Nephron (organoid): ENCODE measurements around the gene LSM14A.
"Not testable (repeated sequence)": the region's sequence is repeated elsewhere in the genome, so short reads cannot be mapped to it uniquely, and the experiment has no call there.

Experiments
- H3K27ac Mint-ChIP-seq, 3 experiments: 2 replicates each; pipeline ENCODE4 v1.8.0; 2020; ENCODE audit warnings: mixed read lengths in 3 of 3, mild to moderate bottlenecking in 2 of 3, moderate library complexity in 1 of 3
- H3K27me3 Mint-ChIP-seq: 2 replicates; pipeline ENCODE4 v1.8.0; 2021; ENCODE audit warnings: low read depth, mild to moderate bottlenecking, moderate library complexity, mixed read lengths
- H3K36me3 Mint-ChIP-seq: 2 replicates; pipeline ENCODE4 v1.8.0; 2020; ENCODE audit warnings: low read depth, mixed read lengths
- H3K4me1 Mint-ChIP-seq: 2 replicates; pipeline ENCODE4 v1.8.0; 2020; ENCODE audit warnings: mixed read lengths
- H3K4me3 Mint-ChIP-seq, 3 experiments: 2 replicates each; pipeline ENCODE4 v1.8.0; 2020; ENCODE audit warnings: mild to moderate bottlenecking in 3 of 3, mixed read lengths in 3 of 3, moderate library complexity in 2 of 3
- H3K9me3 Mint-ChIP-seq: 2 replicates; pipeline ENCODE4 v1.8.0; 2020; ENCODE audit warnings: mixed read lengths
- TF ChIP-seq, protein P1 (sequence below), 3 experiments: fragments of 200-600 bp; sonication (generic); IDR thresholded peaks; one replicate each; pipeline ENCODE4 v1.5.0; 2021; ENCODE audit warnings: antibody characterized with exemption in 3 of 3; ENCODE audit not compliant: unreplicated experiment in 3 of 3

Gene LSM14A

DNA sequence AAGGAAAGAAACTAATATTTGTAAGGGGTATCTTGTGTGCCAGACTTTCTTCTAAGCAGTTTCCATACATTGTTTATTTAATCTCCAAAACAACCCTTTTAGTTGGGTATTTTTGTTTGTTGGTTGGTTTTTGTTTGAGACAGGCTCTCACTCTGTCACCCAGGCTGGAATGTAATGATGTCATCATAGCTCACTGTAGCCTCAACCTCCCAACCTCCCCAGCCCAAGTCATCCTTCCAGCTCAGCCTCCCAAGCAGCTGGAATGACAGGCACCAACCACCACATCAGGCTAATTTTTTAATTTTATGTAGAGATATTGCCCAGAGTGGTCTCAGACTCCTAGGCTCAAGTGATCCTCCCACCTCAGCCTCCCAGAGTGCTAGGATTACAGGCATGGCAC, 41.2 kb upstream of the LSM14A start:
- Mint-ChIP-seq H3K27me3 (no peaks in the 10 kb centered on the region), H3K4me1 (no peaks in the 10 kb centered on the region), H3K9me3 (no peaks in the 10 kb centered on the region), H3K27ac (no peak overlapping the region), H3K4me3 (no peak overlapping the region), H3K36me3 (no peaks in the 10 kb centered on the region)
- TF ChIP-seq, protein P1, sequence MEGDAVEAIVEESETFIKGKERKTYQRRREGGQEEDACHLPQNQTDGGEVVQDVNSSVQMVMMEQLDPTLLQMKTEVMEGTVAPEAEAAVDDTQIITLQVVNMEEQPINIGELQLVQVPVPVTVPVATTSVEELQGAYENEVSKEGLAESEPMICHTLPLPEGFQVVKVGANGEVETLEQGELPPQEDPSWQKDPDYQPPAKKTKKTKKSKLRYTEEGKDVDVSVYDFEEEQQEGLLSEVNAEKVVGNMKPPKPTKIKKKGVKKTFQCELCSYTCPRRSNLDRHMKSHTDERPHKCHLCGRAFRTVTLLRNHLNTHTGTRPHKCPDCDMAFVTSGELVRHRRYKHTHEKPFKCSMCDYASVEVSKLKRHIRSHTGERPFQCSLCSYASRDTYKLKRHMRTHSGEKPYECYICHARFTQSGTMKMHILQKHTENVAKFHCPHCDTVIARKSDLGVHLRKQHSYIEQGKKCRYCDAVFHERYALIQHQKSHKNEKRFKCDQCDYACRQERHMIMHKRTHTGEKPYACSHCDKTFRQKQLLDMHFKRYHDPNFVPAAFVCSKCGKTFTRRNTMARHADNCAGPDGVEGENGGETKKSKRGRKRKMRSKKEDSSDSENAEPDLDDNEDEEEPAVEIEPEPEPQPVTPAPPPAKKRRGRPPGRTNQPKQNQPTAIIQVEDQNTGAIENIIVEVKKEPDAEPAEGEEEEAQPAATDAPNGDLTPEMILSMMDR (IDR thresholded peaks at IDR 0.05; ENCODE audit: unreplicated experiment in 3 of 3) = no peak

DNA sequence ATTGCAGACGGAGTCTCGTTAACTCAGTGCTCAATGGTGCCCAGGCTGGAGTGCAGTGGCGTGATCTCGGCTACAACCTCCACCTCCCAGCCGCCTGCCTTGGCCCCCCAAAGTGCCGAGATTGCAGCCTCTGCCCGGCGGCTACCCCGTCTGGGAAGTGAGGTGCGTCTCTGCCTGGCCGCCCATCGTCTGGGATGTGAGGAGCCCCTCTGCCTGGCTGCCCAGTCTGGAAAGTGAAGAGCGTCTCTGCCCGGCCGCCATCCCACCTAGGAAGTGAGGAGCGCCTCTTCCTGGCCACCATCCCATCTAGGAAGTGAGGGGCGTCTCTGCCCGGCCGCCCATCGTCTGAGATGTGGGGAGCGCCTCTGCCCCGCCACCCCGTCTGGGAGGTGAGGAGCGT, 40.2 kb upstream of the LSM14A start:
- H3K9me3 Mint-ChIP-seq, H3K4me3 Mint-ChIP-seq, H3K27me3 Mint-ChIP-seq, H3K27ac Mint-ChIP-seq, H3K4me1 Mint-ChIP-seq, H3K36me3 Mint-ChIP-seq: not testable (repeated sequence)

DNA sequence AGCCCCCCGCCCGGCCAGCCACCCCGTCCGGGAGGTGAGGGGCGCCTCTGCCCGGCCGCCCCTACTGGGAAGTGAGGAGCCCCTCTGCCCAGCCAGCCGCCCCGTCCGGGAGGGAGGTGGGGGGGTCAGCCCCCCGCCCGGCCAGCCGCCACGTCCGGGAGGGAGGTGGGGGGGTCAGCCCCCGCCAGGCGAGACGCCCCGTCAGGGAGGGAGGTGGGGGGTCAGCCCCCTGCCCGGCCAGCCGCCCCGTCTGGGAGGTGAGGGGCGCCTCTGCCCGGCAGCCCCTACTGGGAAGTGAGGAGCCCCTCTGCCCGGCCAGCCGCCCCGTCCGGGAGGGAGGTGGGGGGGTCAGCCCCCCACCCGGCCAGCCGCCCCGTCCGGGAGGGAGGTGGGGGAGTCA, 39.6 kb upstream of the LSM14A start:
- H3K4me3 Mint-ChIP-seq, H3K4me1 Mint-ChIP-seq, H3K27me3 Mint-ChIP-seq, H3K9me3 Mint-ChIP-seq, H3K36me3 Mint-ChIP-seq, H3K27ac Mint-ChIP-seq: not testable (repeated sequence)

DNA sequence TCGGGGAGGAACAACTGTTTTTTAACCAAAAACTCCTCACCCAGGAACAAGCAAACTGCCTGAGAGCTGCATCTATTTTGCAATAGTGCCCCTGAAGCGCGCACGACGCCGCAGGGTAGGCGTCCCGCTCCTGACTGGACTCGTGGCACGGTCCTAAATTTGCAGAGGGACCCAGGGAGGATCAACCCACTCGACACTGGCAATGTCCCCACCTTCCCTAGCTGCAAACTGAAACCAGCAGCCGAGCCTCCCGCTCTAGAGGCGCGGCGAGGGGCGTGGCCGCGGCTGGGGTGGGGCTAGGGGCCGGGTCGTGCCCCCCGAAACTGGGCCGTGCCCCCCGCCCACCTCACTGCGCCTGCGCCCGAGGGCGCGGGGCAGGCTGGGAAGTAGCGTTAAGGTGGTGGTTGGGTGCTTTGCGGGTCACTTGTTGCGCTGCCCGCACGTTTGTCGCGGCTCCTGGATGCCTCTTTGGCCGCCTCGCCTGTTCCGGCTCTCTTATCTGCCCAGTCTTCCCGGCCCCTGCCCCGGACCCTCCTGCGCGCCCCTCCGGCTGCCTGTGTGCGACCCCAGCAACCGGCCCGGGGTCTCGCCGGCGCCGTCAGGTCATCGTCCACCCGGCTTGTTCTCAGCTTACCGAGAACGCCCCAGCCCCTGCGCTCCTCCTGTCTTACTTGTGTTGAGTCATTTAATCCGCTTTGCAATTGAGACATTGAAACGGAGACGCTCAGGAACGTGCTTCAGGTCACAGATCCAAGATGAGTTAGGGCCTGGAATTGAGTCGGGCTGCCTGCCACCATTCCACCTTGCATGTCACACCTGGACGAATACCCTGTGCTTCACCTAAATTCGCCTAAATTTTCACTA, 37.9 kb upstream of the LSM14A start:
- Mint-ChIP-seq H3K4me1 (no peaks in the 10 kb centered on the region), H3K27ac (peak overlapping the region in 2 of 3 experiments; percentile 93 to 96), H3K4me3 (peak overlapping the region; percentile 89 to 93 (median 91)), H3K36me3 (no peaks in the 10 kb centered on the region), H3K27me3 (no peaks in the 10 kb centered on the region), H3K9me3 (no peaks in the 10 kb centered on the region)
- TF ChIP-seq, protein P1 (IDR thresholded peaks at IDR 0.05; ENCODE audit: unreplicated experiment in 3 of 3) = no peak

DNA sequence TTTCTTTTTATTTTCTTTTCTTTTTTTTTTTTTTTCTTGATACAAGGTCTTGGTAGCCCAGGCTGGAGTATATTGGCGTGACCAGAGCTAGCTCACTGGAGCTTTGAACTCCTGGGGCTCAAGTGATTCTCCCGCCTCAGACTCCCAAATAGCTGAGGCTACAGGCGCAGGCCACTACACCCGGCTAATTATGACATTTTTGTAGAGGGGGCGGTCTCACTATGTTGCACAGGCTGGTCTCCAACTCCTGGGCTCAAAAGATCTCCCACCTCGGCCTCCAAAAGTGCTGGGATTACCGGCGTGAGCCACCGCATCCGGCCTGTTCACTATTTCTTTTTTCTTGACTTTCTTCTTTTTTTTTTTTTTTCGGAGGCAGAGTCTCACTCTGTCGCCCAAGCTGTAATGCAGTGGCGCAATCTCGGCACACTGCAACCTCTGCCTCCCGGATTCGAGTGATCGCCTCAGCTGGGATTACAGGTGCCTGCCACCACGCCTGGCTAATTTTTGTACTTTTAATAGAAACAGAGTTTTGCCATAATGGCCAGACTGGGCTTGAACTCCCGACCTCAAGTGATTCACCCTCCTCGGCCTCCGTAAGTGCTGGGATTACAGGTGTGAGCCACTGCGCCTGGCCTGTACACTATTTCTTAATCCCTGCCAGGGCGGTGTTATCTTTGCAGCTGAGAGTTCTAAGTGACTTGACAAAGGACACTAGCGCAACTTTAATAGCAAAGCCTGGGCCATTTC, 37.1 kb upstream of the LSM14A start:
- Mint-ChIP-seq H3K27ac (peak overlapping the region in 2 of 3 experiments; percentile 93 to 96), H3K4me1 (no peaks in the 10 kb centered on the region), H3K9me3 (no peaks in the 10 kb centered on the region), H3K27me3 (no peaks in the 10 kb centered on the region), H3K4me3 (peak overlapping the region; percentile 89 to 93 (median 91)), H3K36me3 (no peaks in the 10 kb centered on the region)
- TF ChIP-seq, protein P1 (IDR thresholded peaks at IDR 0.05; ENCODE audit: unreplicated experiment in 3 of 3) = no peak

DNA sequence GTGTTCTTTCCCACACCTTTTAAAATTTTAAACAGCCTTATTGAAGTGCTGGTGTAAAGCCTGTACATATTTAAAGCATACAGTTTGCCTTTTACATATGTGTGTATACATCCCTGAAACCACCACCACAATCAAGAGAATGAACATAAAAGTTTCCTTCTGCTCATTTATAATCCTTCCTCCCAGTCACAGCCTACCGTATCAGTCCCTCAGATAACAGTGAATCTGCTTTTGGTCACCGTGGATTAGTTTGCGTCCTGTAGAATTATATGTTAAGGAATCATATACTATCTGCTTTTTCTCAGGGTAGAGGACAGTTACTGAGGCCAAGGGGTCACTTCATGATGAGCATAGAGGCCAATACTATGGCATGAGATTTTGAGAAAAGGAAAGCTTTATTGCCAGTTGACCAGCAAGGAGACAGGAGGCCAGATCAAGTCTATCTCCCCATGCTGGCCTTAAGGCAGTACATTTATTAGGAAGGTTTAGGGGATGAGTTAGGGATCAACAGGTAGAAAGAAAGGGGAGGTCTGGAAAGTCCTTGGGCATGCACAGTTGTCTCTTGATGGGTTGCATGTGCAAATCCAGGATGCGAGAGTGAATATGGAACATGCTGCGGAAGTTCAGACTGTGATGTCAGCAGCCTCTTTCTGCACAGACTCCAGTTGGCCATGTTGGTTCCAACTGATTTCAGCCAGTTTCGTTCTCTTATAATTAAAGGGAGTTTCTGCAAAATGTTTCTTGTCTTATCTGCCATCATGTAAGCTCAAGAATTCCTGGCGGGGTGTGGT, 36.3 kb upstream of the LSM14A start:
- Mint-ChIP-seq H3K36me3 (no peaks in the 10 kb centered on the region), H3K27ac (peak overlapping the region in 2 of 3 experiments; percentile 2 to 96), H3K4me3 (peak overlapping the region; percentile 89 to 93 (median 91)), H3K4me1 (no peaks in the 10 kb centered on the region), H3K27me3 (no peaks in the 10 kb centered on the region), H3K9me3 (no peaks in the 10 kb centered on the region)
- TF ChIP-seq, protein P1 (IDR thresholded peaks at IDR 0.05; ENCODE audit: unreplicated experiment in 3 of 3) = no peak
